Activated B cell treated with CpG ODN at 0.5 μM for 24 hours (primary cell): ENCODE measurements around the gene SLAMF9. TPM values are rescaled to one million over a fixed set of nuclear protein-coding genes. Genes with fewer than 3 reads are reported as not detected.

Source experiments
- ATAC-seq: fragments of 200-7000 bp; cut with Tn5 transposase; one replicate; pipeline ENCODE4 v1.10.0; 2021; ENCODE audit warnings: low read depth, mild to moderate bottlenecking, moderate library complexity
- CTCF ChIA-PET: fragments of 350-600 bp; sonication (Branson Sonifier 250); formaldehyde crosslinking; loops from one replicate; lab custom pipeline; 2021; ENCODE audit warnings: antibody characterized with exemption; lab: Charles Lee
- POLR2A ChIA-PET: fragments of 350-600 bp; sonication (Branson Sonifier 250); formaldehyde crosslinking; loops from one replicate; lab custom pipeline; 2021; ENCODE audit warnings: antibody characterized with exemption; lab: Charles Lee
- DNase-seq: peaks from one replicate; pipeline ENCODE4 v3.0.0; 2022
- H3K27ac Mint-ChIP-seq: one replicate; pipeline ENCODE4 v1.8.0; 2020; ENCODE audit warnings: mixed read lengths
- H3K27me3 Mint-ChIP-seq: one replicate; pipeline ENCODE4 v1.8.0; 2021; ENCODE audit warnings: mixed read lengths
- H3K36me3 Mint-ChIP-seq: one replicate; pipeline ENCODE4 v1.8.0; 2021; ENCODE audit warnings: low read depth, mixed read lengths
- H3K4me1 Mint-ChIP-seq: one replicate; pipeline ENCODE4 v1.8.0; 2021; ENCODE audit warnings: mixed read lengths
- H3K4me3 Mint-ChIP-seq: one replicate; pipeline ENCODE4 v1.8.0; 2020; ENCODE audit warnings: mild to moderate bottlenecking, mixed read lengths
- H3K9me3 Mint-ChIP-seq: one replicate; pipeline ENCODE4 v1.8.0; 2020; ENCODE audit warnings: mixed read lengths
- CTCF ChIP-seq: fragments of 200-600 bp; IDR thresholded peaks from one replicate; pipeline ENCODE4 v1.8.0; 2022; ENCODE audit warnings: antibody characterized with exemption, mild to moderate bottlenecking
- intact Hi-C: fragments of 100-400 bp; cut with micrococcal nuclease; formaldehyde crosslinking; loops from one replicate; pipeline ENCODE4 v1.15.1; 2024
- total RNA-seq: library from RNA; stranded (reverse); gene quantifications from 2 replicates; pipeline ENCODE4 v1.2.3, GENCODE V29; 2022

The SLAMF9 gene
- total RNA-seq, 1 donor from 2014 or later: not detected

GRCh38 chr1:159921700-159922504 lies 32.1 kb downstream of the SLAMF9 start:
- TF ChIP-seq CTCF: no peak
- Mint-ChIP-seq H3K4me1 (peaks cover 81% of the 10 kb centered on the region), H3K27me3 (no peaks in the 10 kb centered on the region), H3K9me3 (no peaks in the 10 kb centered on the region), H3K27ac (peak overlapping the region; percentile 99), H3K36me3 (peaks cover 61% of the 10 kb centered on the region), H3K4me3 (peak overlapping the region; percentile 99)
- ATAC-seq (no peak), DNase-seq (peak; percentile 51)
- intact Hi-C loops: loop anchor here (2.0 to 10.0 kb wide), 5 partner anchors 15 to 343 kb away; partner anchors contain the start of genes DCAF8 and IGSF8
- POLR2A ChIA-PET: interaction anchor here (0.6 to 2.3 kb wide), 6 partner anchors 15 to 854 kb away, joined by 3 to 20 read pairs (median 4); partner anchors contain the start of genes IGSF8 and KCNJ10
- CTCF ChIA-PET: interaction anchor here (1.2 to 6.4 kb wide), 3 partner anchors 31 to 86 kb away, joined by 5 to 52 read pairs (median 9); no protein-coding TSS in a partner anchor

- peaks cover 67% of the 10 kb centered on the region for H3K36me3 Mint-ChIP-seq
- H3K4me1 Mint-ChIP-seq: peaks cover 80% of the 10 kb centered on the region
- DNase-seq: no peak
- H3K27me3 Mint-ChIP-seq: no peaks in the 10 kb centered on the region
- CTCF ChIA-PET: interaction anchor here (1.2 to 6.4 kb wide), 2 partner anchors 30 to 87 kb away, joined by 5 to 52 read pairs; no protein-coding TSS in a partner anchor
- intact Hi-C loops: loop anchor here (2.0 to 10.0 kb wide), 5 partner anchors 16 to 344 kb away; partner anchors contain the start of genes DCAF8 and IGSF8
- no peak for TF ChIP-seq CTCF
- H3K27ac Mint-ChIP-seq: peak overlapping the region; percentile 99
- ATAC-seq: peak; percentile 12
- no peaks in the 10 kb centered on the region for H3K9me3 Mint-ChIP-seq
- POLR2A ChIA-PET: interaction anchor here (0.6 to 1.4 kb wide), 3 partner anchors 8 to 854 kb away, joined by 3 to 5 read pairs (median 3); no protein-coding TSS in a partner anchor
- H3K4me3 Mint-ChIP-seq: peak overlapping the region; percentile 99
Observed at GRCh38 chr1:159921251-159921650, 32.8 kb downstream of the SLAMF9 start.

GRCh38 chr1:159920651-159921050 lies 33.4 kb downstream of the SLAMF9 start:
- Mint-ChIP-seq H3K36me3 (peaks cover 73% of the 10 kb centered on the region), H3K4me3 (peak overlapping the region; percentile 99), H3K9me3 (no peaks in the 10 kb centered on the region), H3K4me1 (peaks cover 74% of the 10 kb centered on the region), H3K27ac (peak overlapping the region; percentile 99), H3K27me3 (no peaks in the 10 kb centered on the region)
- intact Hi-C loops: loop anchor here (2.0 to 10.0 kb wide), 5 partner anchors 16 to 344 kb away; partner anchors contain the start of genes DCAF8 and IGSF8
- DNase-seq (no peak), ATAC-seq (no peak)
- TF ChIP-seq CTCF: no peak
- ChIA-PET CTCF (interaction anchor here (0.6 to 1.2 kb wide), 2 partner anchors 87 to 1247 kb away, joined by 3 to 5 read pairs; no protein-coding TSS in a partner anchor), POLR2A (interaction anchor here (1.4 kb wide), 1 partner anchor 8 kb away, joined by 5 read pairs; no protein-coding TSS in a partner anchor)

- Mint-ChIP-seq H3K27me3 (no peaks in the 10 kb centered on the region), H3K9me3 (no peaks in the 10 kb centered on the region), H3K36me3 (peaks cover 72% of the 10 kb centered on the region), H3K27ac (peak overlapping the region; percentile 99), H3K4me1 (peaks cover 70% of the 10 kb centered on the region), H3K4me3 (no peak overlapping the region)
- ATAC-seq: no peak
- ChIA-PET POLR2A (interaction anchor here (1.4 kb wide), 1 partner anchor 9 kb away, joined by 5 read pairs; no protein-coding TSS in a partner anchor), CTCF (interaction anchor here (0.6 kb wide), 1 partner anchor 1247 kb away, joined by 3 read pairs; no protein-coding TSS in a partner anchor)
- intact Hi-C loops: loop anchor here (2.0 to 10.0 kb wide), 5 partner anchors 17 to 345 kb away; partner anchors contain the start of genes DCAF8 and IGSF8
- DNase-seq: no peak
- TF ChIP-seq CTCF: no peak
Observed at GRCh38 chr1:159920202-159920601, 33.8 kb downstream of the SLAMF9 start.
